Naive thymus-derived CD4-positive, alpha-beta T cell (primary cell): ENCODE data around the gene TSPAN18. TPM values are rescaled to one million over a fixed set of nuclear protein-coding genes. Genes with fewer than 3 reads are reported as not detected.
A peak's percentile ranks its signal among the peaks of the same experiment; 100 is the strongest.

Experiments used
- ATAC-seq: fragments of 150-1000 bp; cut with Tn5 transposase; 2 replicates; pipeline ENCODE4 v1.10.0; 2021; ENCODE audit warnings: mild to moderate bottlenecking, moderate library complexity
- CTCF ChIA-PET: fragments of 350-600 bp; sonication (Branson Sonifier 250); formaldehyde crosslinking; loops from one replicate; lab custom pipeline; 2021; ENCODE audit warnings: antibody characterized with exemption; lab: Charles Lee
- POLR2A ChIA-PET: fragments of 350-600 bp; sonication (Branson Sonifier 250); formaldehyde crosslinking; loops from one replicate; lab custom pipeline; 2021; ENCODE audit warnings: antibody characterized with exemption, inconsistent platforms; lab: Charles Lee
- DNase-seq, 9 donors: peaks; one replicate each; pipeline versions ENCODE4 v3.0.0 to v3.0.0-alpha.2; 2020 to 2022; ENCODE audit warnings: mixed read lengths in 1 of 9
- H3K27ac ChIP-seq: one replicate; pipeline ENCODE4 v1.7.0; 2013; ENCODE audit warnings: mild to moderate bottlenecking, low read depth, low read length, moderate library complexity
- H3K27me3 ChIP-seq, 2 donors: one replicate each; pipeline ENCODE4 v1.7.0; 2013; ENCODE audit warnings: low read length in 2 of 2, mild to moderate bottlenecking in 2 of 2, moderate library complexity in 2 of 2; ENCODE audit not compliant: control insufficient read depth in 2 of 2, insufficient read depth in 2 of 2
- H3K36me3 ChIP-seq, 3 experiments: 1 replicate in 2 of 3; 2 replicates in 1 of 3; pipeline ENCODE4 v1.7.0; 2013; ENCODE audit warnings: low read length in 3 of 3, mild to moderate bottlenecking in 3 of 3, moderate library complexity in 1 of 3; ENCODE audit not compliant: insufficient read depth in 3 of 3, control insufficient read depth in 2 of 3
- H3K4me1 ChIP-seq, 2 donors: one replicate each; pipeline ENCODE4 v1.7.0; 2013; ENCODE audit warnings: low read length in 2 of 2, mild to moderate bottlenecking in 2 of 2, moderate library complexity in 1 of 2; ENCODE audit not compliant: control insufficient read depth in 2 of 2, insufficient read depth in 2 of 2
- H3K4me3 ChIP-seq: 2 replicates; pipeline ENCODE4 v1.7.0; 2013; ENCODE audit warnings: mild to moderate bottlenecking, low read length
- H3K9me3 ChIP-seq, 3 experiments: 1 replicate in 2 of 3; 2 replicates in 1 of 3; pipeline ENCODE4 v1.7.0; 2013; ENCODE audit warnings: low read length in 3 of 3; ENCODE audit not compliant: control insufficient read depth in 2 of 3
- H3K27ac Mint-ChIP-seq, 9 donors: one replicate each; pipeline ENCODE4 v1.8.0; 2020 to 2022; ENCODE audit warnings: mixed read lengths in 9 of 9, mild to moderate bottlenecking in 8 of 9, moderate library complexity in 5 of 9, inconsistent platforms in 2 of 9
- H3K27me3 Mint-ChIP-seq, 5 donors: one replicate each; pipeline ENCODE4 v1.8.0; 2021 to 2022; ENCODE audit warnings: mixed read lengths in 5 of 5, mild to moderate bottlenecking in 1 of 5
- H3K36me3 Mint-ChIP-seq, 5 donors: one replicate each; pipeline ENCODE4 v1.8.0; 2020 to 2022; ENCODE audit warnings: mixed read lengths in 5 of 5, mild to moderate bottlenecking in 3 of 5, inconsistent platforms in 1 of 5
- H3K4me1 Mint-ChIP-seq, 7 donors: one replicate each; pipeline ENCODE4 v1.8.0; 2020 to 2022; ENCODE audit warnings: mixed read lengths in 7 of 7, mild to moderate bottlenecking in 3 of 7, inconsistent platforms in 1 of 7
- H3K4me3 Mint-ChIP-seq, 10 donors: one replicate each; pipeline ENCODE4 v1.8.0; 2020 to 2022; ENCODE audit warnings: mild to moderate bottlenecking in 10 of 10, mixed read lengths in 10 of 10, moderate library complexity in 6 of 10, inconsistent platforms in 2 of 10
- H3K9me3 Mint-ChIP-seq, 11 donors: one replicate each; pipeline ENCODE4 v1.8.0; 2020 to 2022; ENCODE audit warnings: mixed read lengths in 11 of 11, mild to moderate bottlenecking in 4 of 11, inconsistent platforms in 1 of 11, moderate library complexity in 1 of 11
- intact Hi-C, 2 donors: fragments of 100-400 bp; cut with micrococcal nuclease; formaldehyde crosslinking; loops; one replicate each; pipeline ENCODE4 v1.15.1; 2023
- polyA plus RNA-seq, 2 donors: library from polyadenylated mRNA; unstranded; fragments of 300-500 nt; fragmentation: Illumina TruSeq; gene quantifications; one replicate each; pipeline ENCODE4 v1.2.3, GENCODE V29; 2021
- total RNA-seq, 6 experiments: library from RNA in 5 of 6; stranded (reverse) in 5 of 6; gene quantifications; 1 replicate in 5 of 6; 2 replicates in 1 of 6; pipeline ENCODE4 v1.2.3 and lab custom pipeline; 2021 to 2026

TSPAN18 gene
- total and polyA plus RNA-seq, 7 experiments from 2014 or later, result 8.8 to 57.0 (median 21.7) TPM

GRCh38 chr11:44910591-44910990, 183.8 kb downstream of the TSPAN18 start:
- CTCF ChIA-PET, result interaction anchor here (0.6 to 2.6 kb wide), 15 partner anchors 11 to 355 kb away, joined by 3 to 19 read pairs (median 4); no protein-coding TSS in a partner anchor

DNA sequence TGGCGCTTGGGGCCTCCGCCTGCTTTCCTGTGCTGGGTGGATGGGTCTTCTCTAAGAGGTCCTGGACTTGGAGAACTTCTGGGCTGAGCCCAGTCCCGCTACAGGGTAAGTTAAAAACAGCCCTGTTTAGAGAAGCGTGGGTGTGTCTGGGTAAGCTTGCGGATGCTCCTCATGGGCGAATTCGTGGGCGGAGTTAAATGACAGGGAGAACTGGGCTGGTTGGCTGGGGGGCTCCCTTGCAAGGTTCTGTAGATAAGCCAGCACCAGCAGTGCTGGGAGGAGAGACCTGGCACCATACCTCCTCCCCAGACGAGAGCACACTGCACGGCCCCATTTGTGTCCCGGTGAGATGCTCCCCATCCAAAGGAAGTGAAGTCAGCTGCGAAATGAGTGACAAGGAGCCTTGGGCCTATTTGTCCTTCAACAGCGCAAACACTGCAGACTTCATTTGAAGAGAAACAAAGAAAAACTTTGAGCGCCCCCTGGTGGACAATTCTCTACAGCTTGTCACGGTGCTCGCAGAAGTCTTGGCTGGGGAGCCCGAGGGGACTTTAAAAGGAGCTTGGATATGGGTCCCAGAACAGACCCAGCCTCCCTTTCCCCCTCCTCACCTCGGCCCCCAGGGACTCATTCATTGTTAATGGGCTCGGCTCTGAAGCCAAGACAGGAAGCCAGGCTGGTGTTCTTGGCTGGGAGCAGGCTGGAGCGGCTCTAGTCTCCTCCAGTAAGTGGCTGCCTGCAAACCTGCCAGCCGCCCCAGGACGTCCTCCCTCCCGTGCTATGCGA, 184.5 kb downstream of the TSPAN18 start:
- CTCF ChIA-PET, result interaction anchor here (0.6 to 2.6 kb wide), 20 partner anchors 8 to 390 kb away, joined by 3 to 19 read pairs (median 4); no protein-coding TSS in a partner anchor
- Histone ChIP-seq H3K9me3 (no peaks in the 10 kb centered on the region), H3K27me3 (no peaks in the 10 kb centered on the region), H3K4me1 (no peaks in the 10 kb centered on the region), H3K27ac (no peak overlapping the region), H3K36me3 (peaks cover 0 to 30% (median 0%) of the 10 kb centered on the region in 3 experiments), H3K4me3 (no peak overlapping the region)
- DNase-seq, result peak; percentile 57 to 84 (median 78)
- Mint-ChIP-seq H3K4me3 (no peak overlapping the region), H3K36me3 (peaks cover 0 to 24% (median 0%) of the 10 kb centered on the region in 5 donors), H3K4me1 (peaks cover 4 to 9% (median 7%) of the 10 kb centered on the region in 7 donors), H3K9me3 (peaks cover 0 to 1% (median 0%) of the 10 kb centered on the region in 11 donors), H3K27ac (peak overlapping the region in 4 of 9 donors; percentile 14 to 55 (median 30)), H3K27me3 (no peaks in the 10 kb centered on the region)
- peak; percentile 78 for ATAC-seq
- intact Hi-C loops, result loop anchor here (1.0 to 5.0 kb wide), 11 partner anchors 17 to 816 kb away; partner anchors contain the start of gene EXT2 (in 1 of the 2)
- POLR2A ChIA-PET, result no interaction called here

More at GRCh38 chr11:44910591-44910990, 183.8 kb downstream of the TSPAN18 start:
- Histone ChIP-seq H3K4me3 (no peak overlapping the region), H3K9me3 (no peaks in the 10 kb centered on the region), H3K36me3 (peaks cover 0 to 27% (median 0%) of the 10 kb centered on the region in 3 experiments), H3K27me3 (no peaks in the 10 kb centered on the region), H3K4me1 (no peaks in the 10 kb centered on the region), H3K27ac (no peak overlapping the region)
- Mint-ChIP-seq H3K27me3 (no peaks in the 10 kb centered on the region), H3K4me1 (peaks cover 4 to 10% (median 8%) of the 10 kb centered on the region in 7 donors), H3K36me3 (peaks cover 0 to 23% (median 0%) of the 10 kb centered on the region in 5 donors), H3K4me3 (no peak overlapping the region), H3K27ac (peak overlapping the region in 2 of 9 donors; percentile 38 to 72), H3K9me3 (peaks cover 0 to 1% (median 0%) of the 10 kb centered on the region in 11 donors)
- POLR2A ChIA-PET, result no interaction called here
- DNase-seq (no peak), ATAC-seq (no peak)
- intact Hi-C loops, result loop anchor here (2.0 to 5.0 kb wide), 3 partner anchors 136 to 816 kb away; partner anchors contain the start of gene EXT2 (in 1 of the 2)

DNA sequence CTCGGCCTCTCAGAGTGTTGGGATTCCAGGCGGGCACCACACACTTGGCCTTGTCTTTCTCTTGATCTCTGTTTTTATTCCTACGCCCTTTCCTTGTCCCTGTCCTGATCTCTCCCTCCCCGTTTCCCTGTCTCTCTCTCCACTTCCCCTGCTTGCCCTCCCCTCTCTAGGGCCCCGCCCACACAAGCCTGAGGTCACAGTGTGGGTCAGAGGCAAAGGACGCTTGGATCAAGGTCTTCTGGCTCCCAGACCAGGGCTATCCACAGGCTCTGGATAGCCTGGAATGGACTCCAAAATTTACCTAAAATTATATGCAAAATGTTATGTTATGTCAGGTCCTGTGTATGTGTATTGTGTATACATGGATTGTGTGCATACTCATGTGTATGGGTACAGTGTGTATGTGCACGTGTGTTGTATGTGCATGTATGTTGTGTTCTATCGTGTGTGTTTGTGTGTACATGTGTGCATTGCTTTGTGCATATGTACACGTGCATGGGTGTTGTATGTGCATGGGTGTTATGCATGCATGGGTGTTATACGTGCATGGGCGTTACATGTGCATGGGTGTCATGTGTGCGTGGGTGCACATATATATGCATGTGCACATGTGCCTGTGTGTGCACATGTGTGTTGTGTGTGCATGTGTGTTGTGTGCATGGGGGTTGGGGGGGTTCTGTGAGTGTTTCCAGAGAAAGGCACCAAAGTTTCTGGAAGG, 185.7 kb downstream of the TSPAN18 start:
- Histone ChIP-seq H3K27ac (no peak overlapping the region), H3K4me1 (no peaks in the 10 kb centered on the region), H3K9me3 (no peaks in the 10 kb centered on the region), H3K36me3 (peaks cover 0 to 32% (median 0%) of the 10 kb centered on the region in 3 experiments), H3K27me3 (no peaks in the 10 kb centered on the region), H3K4me3 (no peak overlapping the region)
- DNase-seq (no peak), ATAC-seq (no peak)
- no peaks in the 10 kb centered on the region for H3K27me3 Mint-ChIP-seq
- H3K4me1 Mint-ChIP-seq, result peaks cover 4 to 9% (median 6%) of the 10 kb centered on the region in 7 donors
- ChIA-PET CTCF (interaction anchor here (0.6 to 2.6 kb wide), 6 partner anchors 10 to 389 kb away, joined by 4 to 19 read pairs (median 11); no protein-coding TSS in a partner anchor), POLR2A (no interaction called here)
- no peak overlapping the region for H3K27ac Mint-ChIP-seq
- no peak overlapping the region for H3K4me3 Mint-ChIP-seq
- peaks cover 0 to 19% (median 0%) of the 10 kb centered on the region in 5 donors for H3K36me3 Mint-ChIP-seq
- peaks cover 0 to 1% (median 0%) of the 10 kb centered on the region in 11 donors for H3K9me3 Mint-ChIP-seq
- intact Hi-C loops, result loop anchor here in 1 of 2 donors (5.0 kb wide), 1 partner anchor 625 kb away; no protein-coding TSS in a partner anchor

GRCh38 chr11:44913502-44913901, 186.7 kb downstream of the TSPAN18 start:
- H3K9me3 ChIP-seq, result no peaks in the 10 kb centered on the region
- no peak overlapping the region for H3K4me3 Mint-ChIP-seq
- no peak overlapping the region for H3K27ac Mint-ChIP-seq
- intact Hi-C loops, result loop anchor here in 1 of 2 donors (5.0 kb wide), 1 partner anchor 626 kb away; no protein-coding TSS in a partner anchor
- ATAC-seq (no peak), DNase-seq (no peak)
- no peaks in the 10 kb centered on the region for H3K27me3 Mint-ChIP-seq
- H3K36me3 Mint-ChIP-seq, result peaks cover 0 to 18% (median 0%) of the 10 kb centered on the region in 5 donors
- ChIA-PET CTCF (interaction anchor here (1.1 kb wide), 1 partner anchor 14 kb away, joined by 3 read pairs; no protein-coding TSS in a partner anchor), POLR2A (no interaction called here)
- H3K27me3 ChIP-seq, result no peaks in the 10 kb centered on the region
- no peak overlapping the region for H3K27ac ChIP-seq
- peaks cover 4 to 9% (median 6%) of the 10 kb centered on the region in 7 donors for H3K4me1 Mint-ChIP-seq
- H3K4me3 ChIP-seq, result no peak overlapping the region
- H3K4me1 ChIP-seq, result no peaks in the 10 kb centered on the region
- peaks cover 0 to 1% (median 0%) of the 10 kb centered on the region in 11 donors for H3K9me3 Mint-ChIP-seq
- peaks cover 0 to 40% (median 0%) of the 10 kb centered on the region in 3 experiments for H3K36me3 ChIP-seq

DNA sequence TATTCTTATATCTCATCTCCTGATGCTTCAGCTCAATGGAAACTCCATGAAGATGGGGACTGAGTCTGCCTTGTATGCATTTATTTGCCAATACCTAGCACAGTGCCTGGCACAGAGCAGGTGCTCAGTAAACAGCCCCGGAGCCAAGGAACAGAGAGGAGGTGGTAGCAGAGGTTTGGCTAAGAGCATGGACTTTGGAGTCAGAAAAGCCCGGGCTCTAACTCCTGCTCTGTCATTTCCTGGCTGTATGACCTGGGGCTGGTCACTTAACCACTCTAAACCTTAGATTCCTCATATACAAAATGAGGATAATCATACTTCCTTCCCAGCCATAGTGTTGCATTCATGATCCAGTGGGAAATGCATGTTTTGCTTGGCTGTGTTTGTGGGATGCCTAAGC, 187.3 kb downstream of the TSPAN18 start:
- H3K4me1 Mint-ChIP-seq, result peaks cover 4 to 9% (median 6%) of the 10 kb centered on the region in 7 donors
- no peaks in the 10 kb centered on the region for H3K9me3 ChIP-seq
- ChIA-PET POLR2A (no interaction called here), CTCF (interaction anchor here (0.7 to 1.1 kb wide), 2 partner anchors 13 kb away, joined by 3 read pairs; no protein-coding TSS in a partner anchor)
- ATAC-seq, result no peak
- peaks cover 0 to 1% (median 0%) of the 10 kb centered on the region in 11 donors for H3K9me3 Mint-ChIP-seq
- no peaks in the 10 kb centered on the region for H3K27me3 Mint-ChIP-seq
- no peak overlapping the region for H3K4me3 Mint-ChIP-seq
- DNase-seq, result no peak
- H3K27ac Mint-ChIP-seq, result no peak overlapping the region
- peaks cover 0 to 18% (median 1%) of the 10 kb centered on the region in 5 donors for H3K36me3 Mint-ChIP-seq
- no peak overlapping the region for H3K27ac ChIP-seq
- H3K4me1 ChIP-seq, result no peaks in the 10 kb centered on the region
- H3K36me3 ChIP-seq, result peaks cover 0 to 45% (median 0%) of the 10 kb centered on the region in 3 experiments
- no peaks in the 10 kb centered on the region for H3K27me3 ChIP-seq
- intact Hi-C loops, result loop anchor here in 1 of 2 donors (5.0 kb wide), 1 partner anchor 627 kb away; no protein-coding TSS in a partner anchor
- H3K4me3 ChIP-seq, result no peak overlapping the region

DNA sequence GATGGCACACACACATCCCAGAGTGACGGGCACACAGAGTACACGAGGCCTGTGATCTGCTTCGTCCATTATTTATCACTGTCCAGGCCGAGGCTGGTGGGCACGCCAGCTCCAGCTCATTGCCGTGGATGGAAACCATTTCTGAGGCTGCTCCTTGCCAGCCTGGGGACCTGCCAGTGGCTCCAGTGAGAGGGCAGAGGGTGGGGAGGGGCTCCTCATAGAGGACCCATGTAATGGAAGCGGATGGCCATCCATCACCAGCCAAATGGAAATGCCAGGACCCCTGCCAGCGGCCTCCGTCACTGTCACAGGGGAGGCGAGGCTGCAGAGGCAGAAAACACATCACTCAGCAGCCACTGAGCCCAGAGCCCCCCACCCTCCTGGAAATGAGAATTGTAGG, 188.2 kb downstream of the TSPAN18 start:
- Histone ChIP-seq H3K27ac (no peak overlapping the region), H3K4me3 (no peak overlapping the region), H3K36me3 (peaks cover 0 to 53% (median 0%) of the 10 kb centered on the region in 3 experiments), H3K4me1 (no peaks in the 10 kb centered on the region), H3K27me3 (no peaks in the 10 kb centered on the region), H3K9me3 (no peaks in the 10 kb centered on the region)
- intact Hi-C loops, result no loop called here
- ATAC-seq (no peak), DNase-seq (no peak)
- ChIA-PET CTCF (interaction anchor here (0.5 to 0.7 kb wide), 2 partner anchors 12 to 147 kb away, joined by 3 to 4 read pairs; no protein-coding TSS in a partner anchor), POLR2A (no interaction called here)
- peaks cover 3 to 9% (median 6%) of the 10 kb centered on the region in 7 donors for H3K4me1 Mint-ChIP-seq
- H3K27me3 Mint-ChIP-seq, result no peaks in the 10 kb centered on the region
- H3K27ac Mint-ChIP-seq, result no peak overlapping the region
- peaks cover 0 to 1% (median 0%) of the 10 kb centered on the region in 11 donors for H3K9me3 Mint-ChIP-seq
- H3K4me3 Mint-ChIP-seq, result no peak overlapping the region
- peaks cover 0 to 22% (median 5%) of the 10 kb centered on the region in 5 donors for H3K36me3 Mint-ChIP-seq
